NCI-H146 treated with DMSO at 0.1 percent for 48 hours (cell line): ENCODE data around the gene SYCP3.
A peak's percentile ranks its signal among the peaks of the same experiment; 100 is the strongest.
"Not testable (repeated sequence)": the region's sequence is repeated elsewhere in the genome, so short reads cannot be mapped to it uniquely, and the experiment has no call there.

Source experiments
- DNase-seq: peaks from one replicate; lab custom pipeline; 2025; ENCODE audit not compliant: unreplicated experiment; lab: John Stamatoyannopoulos, UW

SYCP3 gene

GRCh38 chr12:101761350-101761749 lies 22.1 kb upstream of the SYCP3 start:
- no peak for DNase-seq

- DNase-seq, result peak; percentile 12
Observed at GRCh38 chr12:101759396-101760047, 20.3 kb upstream of the SYCP3 start.

- no peak for DNase-seq
Observed at GRCh38 chr12:101750152-101750551, 10.9 kb upstream of the SYCP3 start.

- no peak for DNase-seq
Observed at GRCh38 chr12:101749657-101750056, 10.4 kb upstream of the SYCP3 start.

- DNase-seq, result no peak
Observed at GRCh38 chr12:101748907-101749306, 9.6 kb upstream of the SYCP3 start.

- no peak for DNase-seq
Observed at GRCh38 chr12:101747697-101748096, 8.4 kb upstream of the SYCP3 start.

- DNase-seq, result no peak
Observed at GRCh38 chr12:101746661-101747060, 7.4 kb upstream of the SYCP3 start.

- DNase-seq, result no peak
Observed at GRCh38 chr12:101746196-101746595, 6.9 kb upstream of the SYCP3 start.

- no peak for DNase-seq
Observed at GRCh38 chr12:101745481-101745880, 6.2 kb upstream of the SYCP3 start.

- DNase-seq, result no peak
Observed at GRCh38 chr12:101743724-101744472, 4.6 kb upstream of the SYCP3 start.

GRCh38 chr12:101743242-101743641 lies 4.0 kb upstream of the SYCP3 start:
- DNase-seq, result no peak

GRCh38 chr12:101740980-101741379 lies 1.7 kb upstream of the SYCP3 start:
- DNase-seq, result no peak

GRCh38 chr12:101740566-101740965 lies 1.3 kb upstream of the SYCP3 start:
- DNase-seq, result no peak

GRCh38 chr12:101737476-101737875 lies 1.8 kb downstream of the SYCP3 start:
- DNase-seq, result no peak

GRCh38 chr12:101734482-101734881 lies 4.8 kb downstream of the SYCP3 start:
- not testable (repeated sequence) for DNase-seq

GRCh38 chr12:101733166-101733565 lies 6.1 kb downstream of the SYCP3 start:
- no peak for DNase-seq

GRCh38 chr12:101732318-101732717 lies 6.9 kb downstream of the SYCP3 start:
- DNase-seq, result no peak

- DNase-seq, result no peak
Observed at GRCh38 chr12:101729842-101730241, 9.4 kb downstream of the SYCP3 start.

- DNase-seq, result no peak
Observed at GRCh38 chr12:101727098-101727497, 12.2 kb downstream of the SYCP3 start.

- DNase-seq, result no peak
Observed at GRCh38 chr12:101722392-101722791, 16.9 kb downstream of the SYCP3 start.

GRCh38 chr12:101720118-101720517 lies 19.1 kb downstream of the SYCP3 start:
- DNase-seq, result no peak

GRCh38 chr12:101719566-101719965 lies 19.7 kb downstream of the SYCP3 start:
- no peak for DNase-seq
